BE2C (cell line): ENCODE measurements around the gene FMNL2.

Experiments
- DNase-seq: peaks from one replicate; pipeline ENCODE4 v3.0.0-alpha.2; 2020
- H3K27me3 ChIP-seq: fragments of 250-450 bp; sonication (Bioruptor Pico); 2 replicates; pipeline ENCODE4 v1.5.1; 2020; ENCODE audit warnings: mild to moderate bottlenecking
- H3K36me3 ChIP-seq: fragments of 250-450 bp; sonication (Bioruptor Pico); 2 replicates; pipeline ENCODE4 v1.5.1; 2020; ENCODE audit warnings: mild to moderate bottlenecking
- H3K4me1 ChIP-seq: fragments of 250-450 bp; sonication (Bioruptor Pico); 2 replicates; pipeline ENCODE4 v1.5.1; 2020
- H3K4me3 ChIP-seq: 2 replicates; pipeline ENCODE4 v1.5.1; 2011; ENCODE audit warnings: low read depth, low read length
- H3K9me3 ChIP-seq: fragments of 250-450 bp; sonication (Bioruptor Pico); 2 replicates; pipeline ENCODE4 v1.5.1; 2020
- TF ChIP-seq, protein P1 (sequence below): IDR thresholded peaks from 2 replicates; pipeline ENCODE4 v1.5.1; 2012; ENCODE audit warnings: mild to moderate bottlenecking, low read depth, low read length

FMNL2 gene

GRCh38 chr2:152696476-152696875 lies 361.5 kb downstream of the FMNL2 start:
- Histone ChIP-seq H3K27me3 (no peaks in the 10 kb centered on the region), H3K4me1 (no peaks in the 10 kb centered on the region), H3K36me3 (no peaks in the 10 kb centered on the region), H3K9me3 (no peaks in the 10 kb centered on the region), H3K4me3 (no peak overlapping the region)
- no peak for DNase-seq
- TF ChIP-seq, protein P1, sequence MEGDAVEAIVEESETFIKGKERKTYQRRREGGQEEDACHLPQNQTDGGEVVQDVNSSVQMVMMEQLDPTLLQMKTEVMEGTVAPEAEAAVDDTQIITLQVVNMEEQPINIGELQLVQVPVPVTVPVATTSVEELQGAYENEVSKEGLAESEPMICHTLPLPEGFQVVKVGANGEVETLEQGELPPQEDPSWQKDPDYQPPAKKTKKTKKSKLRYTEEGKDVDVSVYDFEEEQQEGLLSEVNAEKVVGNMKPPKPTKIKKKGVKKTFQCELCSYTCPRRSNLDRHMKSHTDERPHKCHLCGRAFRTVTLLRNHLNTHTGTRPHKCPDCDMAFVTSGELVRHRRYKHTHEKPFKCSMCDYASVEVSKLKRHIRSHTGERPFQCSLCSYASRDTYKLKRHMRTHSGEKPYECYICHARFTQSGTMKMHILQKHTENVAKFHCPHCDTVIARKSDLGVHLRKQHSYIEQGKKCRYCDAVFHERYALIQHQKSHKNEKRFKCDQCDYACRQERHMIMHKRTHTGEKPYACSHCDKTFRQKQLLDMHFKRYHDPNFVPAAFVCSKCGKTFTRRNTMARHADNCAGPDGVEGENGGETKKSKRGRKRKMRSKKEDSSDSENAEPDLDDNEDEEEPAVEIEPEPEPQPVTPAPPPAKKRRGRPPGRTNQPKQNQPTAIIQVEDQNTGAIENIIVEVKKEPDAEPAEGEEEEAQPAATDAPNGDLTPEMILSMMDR, result no peak
